DMS153 (cell line): ENCODE results near the gene CBLB.
A peak's percentile ranks its signal among the peaks of the same experiment; 100 is the strongest.
"Not testable (repeated sequence)": the region's sequence is repeated elsewhere in the genome, so short reads cannot be mapped to it uniquely, and the experiment has no call there.

Source experiments
- DNase-seq: peaks from one replicate; lab custom pipeline; 2025; lab: John Stamatoyannopoulos, UW

The CBLB gene

GRCh38 chr3:105752791-105753415, 115.9 kb downstream of the CBLB start:
- DNase-seq: peak; percentile 0

GRCh38 chr3:105747696-105748095, 121.1 kb downstream of the CBLB start:
- no peak for DNase-seq

GRCh38 chr3:105747060-105747541, 121.7 kb downstream of the CBLB start:
- DNase-seq: no peak

DNA sequence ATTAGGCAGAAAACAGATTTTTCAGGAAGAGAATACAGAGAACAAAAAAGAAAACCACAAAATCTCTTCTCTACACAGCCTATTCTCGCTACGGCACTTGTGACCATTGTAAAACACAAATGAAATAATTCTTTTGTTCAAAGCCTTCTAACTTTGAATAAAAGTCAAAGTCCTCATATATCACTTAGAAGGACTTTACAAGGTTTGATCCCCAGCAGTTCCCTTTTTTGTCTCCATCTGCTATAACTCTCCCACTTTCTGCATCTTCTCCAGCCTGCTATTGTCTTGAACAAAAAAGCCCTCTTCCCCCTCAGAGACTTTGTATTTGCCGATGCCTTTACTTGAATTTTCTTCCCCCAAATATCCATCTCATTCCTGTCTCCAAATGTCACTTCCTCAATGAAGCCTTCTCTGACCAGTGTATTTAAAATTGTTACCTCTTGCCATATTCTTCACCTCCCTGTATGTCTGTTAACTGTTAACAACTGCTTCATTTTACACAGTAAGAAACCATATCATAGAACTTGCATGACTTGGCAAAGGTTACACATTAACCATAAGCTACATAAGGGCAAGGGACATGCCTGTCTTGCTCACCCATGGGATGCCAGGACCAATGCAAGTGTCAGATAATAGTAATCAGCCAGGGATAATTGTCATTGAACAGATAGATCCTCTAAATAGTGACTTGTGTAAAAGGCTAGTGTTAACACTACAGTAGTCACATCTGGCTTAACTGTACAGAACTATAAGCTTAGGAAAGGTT, 122.4 kb downstream of the CBLB start:
- no peak for DNase-seq

GRCh38 chr3:105745046-105745445, 123.8 kb downstream of the CBLB start:
- no peak for DNase-seq

GRCh38 chr3:105744202-105744601, 124.6 kb downstream of the CBLB start:
- DNase-seq: no peak

DNA sequence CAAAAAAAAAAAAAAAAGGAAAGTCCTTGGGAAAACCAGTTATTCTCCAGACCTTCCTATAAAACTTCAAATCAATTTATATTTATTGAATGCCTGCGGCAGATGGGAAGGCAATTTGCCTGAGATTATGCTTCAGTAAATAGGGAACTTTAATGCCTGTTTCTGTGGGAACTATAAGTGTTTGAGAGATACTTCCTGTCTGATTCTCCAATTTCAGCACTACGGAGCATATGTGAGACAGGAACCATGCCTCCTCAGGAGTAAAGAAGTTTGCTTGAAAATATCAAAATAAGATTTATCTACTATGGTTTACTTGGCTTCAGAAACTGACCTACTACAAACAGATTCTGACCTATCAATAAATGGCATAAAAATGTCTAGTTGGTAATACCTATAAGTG, 135.5 kb downstream of the CBLB start:
- DNase-seq: no peak

- no peak for DNase-seq
Measured at GRCh38 chr3:105731686-105732085, 137.1 kb downstream of the CBLB start.

- no peak for DNase-seq
Measured at GRCh38 chr3:105730801-105731354, 137.9 kb downstream of the CBLB start.

- no peak for DNase-seq
Measured at GRCh38 chr3:105729667-105730066, 139.1 kb downstream of the CBLB start.

DNA sequence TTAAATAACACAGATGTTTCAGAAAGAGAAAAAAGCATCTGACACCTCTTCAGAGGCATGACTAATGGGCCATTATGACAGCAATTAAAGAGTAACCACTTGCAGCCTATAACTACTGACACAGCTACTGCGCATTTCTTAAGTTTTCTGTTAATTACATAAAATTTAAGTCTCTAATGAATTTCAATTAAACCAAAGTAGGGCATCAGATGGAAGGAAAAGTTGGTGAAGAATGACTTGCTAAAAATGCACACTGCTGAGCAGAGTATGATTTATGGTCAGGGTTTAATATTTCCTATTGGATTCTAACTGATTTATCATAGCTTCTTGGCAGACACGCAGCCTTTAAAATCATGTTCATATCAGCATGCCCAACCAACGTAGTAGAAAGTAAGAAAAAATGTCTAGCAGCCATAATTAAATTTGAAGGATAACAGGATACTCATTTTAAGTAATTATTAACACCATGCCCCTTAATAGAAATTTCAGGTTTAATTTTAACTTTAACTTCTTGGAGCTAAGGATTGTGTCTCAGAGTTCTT, 140.0 kb downstream of the CBLB start:
- DNase-seq: no peak

- DNase-seq: not testable (repeated sequence)
Measured at GRCh38 chr3:105727036-105727435, 141.8 kb downstream of the CBLB start.

- no peak for DNase-seq
Measured at GRCh38 chr3:105722943-105723556, 145.8 kb downstream of the CBLB start.

DNA sequence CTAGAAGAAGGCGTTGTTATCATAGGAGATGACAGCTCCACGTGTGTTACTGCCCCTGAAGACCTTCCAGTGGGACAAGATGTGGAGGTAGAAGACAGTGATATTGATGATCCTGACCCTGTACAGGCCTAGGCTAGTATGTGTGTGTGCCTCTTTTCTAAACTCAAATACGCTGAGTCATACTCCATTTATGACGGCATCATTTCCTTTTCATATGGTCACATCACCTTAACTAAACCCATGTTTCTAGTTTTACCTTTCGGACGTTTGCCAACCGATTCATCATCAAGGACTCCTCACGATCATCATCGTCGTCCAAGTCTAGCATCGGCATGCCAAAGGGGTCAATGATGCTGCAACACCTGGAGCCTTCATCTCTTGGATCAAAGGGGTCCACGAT, 149.0 kb downstream of the CBLB start:
- DNase-seq: no peak

- DNase-seq: no peak
Measured at GRCh38 chr3:105715372-105715771, 153.4 kb downstream of the CBLB start.

- no peak for DNase-seq
Measured at GRCh38 chr3:105714453-105714852, 154.4 kb downstream of the CBLB start.

- DNase-seq: no peak
Measured at GRCh38 chr3:105708980-105709379, 159.8 kb downstream of the CBLB start.

- DNase-seq: no peak
Measured at GRCh38 chr3:105707009-105707408, 161.8 kb downstream of the CBLB start.

DNA sequence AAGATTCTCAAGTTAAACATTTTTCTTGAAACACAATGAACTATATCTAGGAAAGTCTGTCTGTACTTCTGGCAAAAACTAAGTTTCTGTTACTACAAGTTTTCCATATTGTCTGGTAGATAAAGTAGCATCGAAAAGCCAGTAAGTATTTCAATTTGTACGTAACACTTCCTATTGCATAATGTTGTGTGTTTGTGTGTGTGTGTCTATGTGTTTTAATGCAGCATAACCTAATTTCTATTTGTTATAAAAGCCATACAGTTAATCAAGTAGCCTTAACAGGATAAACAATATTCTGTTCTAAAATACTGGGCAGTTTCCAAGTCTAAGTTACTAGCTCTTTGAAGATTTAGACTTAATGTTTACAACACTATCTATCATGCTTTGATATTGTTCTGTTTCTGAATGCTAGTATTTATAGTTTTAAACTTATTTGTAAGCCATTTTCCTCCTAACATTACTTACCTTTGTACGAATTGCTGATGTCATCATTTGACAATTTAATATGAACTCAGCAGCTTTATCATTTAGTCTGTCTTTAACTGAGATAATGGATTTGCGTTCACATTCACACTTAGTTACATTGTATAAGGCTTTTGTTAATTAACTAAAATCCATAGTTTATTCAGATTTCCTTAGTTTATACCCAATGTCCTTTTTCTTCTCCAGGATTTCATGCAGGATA, 163.9 kb downstream of the CBLB start:
- no peak for DNase-seq

DNA sequence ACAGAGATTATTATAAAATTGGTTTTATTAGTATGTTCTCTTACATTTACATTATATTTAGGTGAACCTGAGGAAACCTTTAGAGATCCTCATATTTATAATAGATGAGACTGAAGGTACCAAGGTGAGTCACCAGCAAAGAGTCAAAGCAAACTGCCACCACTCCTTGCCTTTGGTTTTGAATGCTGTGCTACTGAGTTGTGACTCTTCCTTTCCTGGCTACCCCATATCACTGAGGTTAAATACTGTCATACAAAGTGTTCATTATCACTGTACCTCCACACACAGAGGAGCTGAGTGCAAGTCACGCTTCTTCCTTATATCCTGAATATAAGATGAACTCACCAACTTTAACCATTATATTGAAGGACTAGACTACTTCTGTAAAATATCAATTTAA, 168.2 kb downstream of the CBLB start:
- DNase-seq: no peak

- no peak for DNase-seq
Measured at GRCh38 chr3:105691633-105692032, 177.2 kb downstream of the CBLB start.

DNA sequence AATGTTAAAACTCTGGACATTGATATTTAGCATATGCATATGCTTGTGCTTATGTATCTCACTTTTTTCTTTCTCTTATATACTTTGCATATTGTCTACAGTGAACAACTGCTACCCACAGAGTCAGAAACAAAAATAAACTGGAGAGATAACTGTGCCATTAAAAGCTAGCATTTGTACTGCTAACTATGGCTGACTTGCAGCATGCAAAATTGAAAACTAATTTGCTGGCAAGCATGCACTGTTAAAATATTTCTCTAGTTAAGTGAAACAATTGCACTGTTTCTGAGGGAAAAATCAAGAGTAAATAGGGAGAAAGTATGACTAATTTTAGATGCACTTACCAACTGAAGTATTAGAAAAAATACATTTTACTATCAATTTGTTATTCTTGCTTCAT, 177.8 kb downstream of the CBLB start:
- no peak for DNase-seq
